NCI-H1092 (cell line): ENCODE data around the gene PFKP.
"Not testable (repeated sequence)": the region's sequence is repeated elsewhere in the genome, so short reads cannot be mapped to it uniquely, and the experiment has no call there.

Experiments
- DNase-seq: peaks from one replicate; lab custom pipeline; 2025; lab: John Stamatoyannopoulos, UW

PFKP gene

DNA sequence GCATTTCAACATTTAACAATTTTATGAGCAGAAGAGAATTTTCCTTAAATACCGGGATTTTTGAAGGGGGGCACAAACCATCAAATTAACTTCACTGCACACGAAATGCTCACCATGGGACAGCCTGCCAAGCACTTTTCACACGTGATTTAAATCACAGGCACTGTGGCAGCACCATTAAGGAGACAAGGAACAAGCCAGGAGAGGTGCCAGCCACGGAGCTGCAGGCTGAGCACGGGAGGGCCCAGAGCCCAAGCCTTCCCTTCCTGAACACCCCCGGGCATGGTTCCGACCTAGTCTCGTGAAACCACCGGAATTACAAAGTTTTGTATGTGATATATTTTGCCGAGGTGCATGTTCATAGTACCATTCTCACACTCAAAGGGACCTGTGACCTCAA, 91.8 kb downstream of the PFKP start:
- DNase-seq: no peak

DNA sequence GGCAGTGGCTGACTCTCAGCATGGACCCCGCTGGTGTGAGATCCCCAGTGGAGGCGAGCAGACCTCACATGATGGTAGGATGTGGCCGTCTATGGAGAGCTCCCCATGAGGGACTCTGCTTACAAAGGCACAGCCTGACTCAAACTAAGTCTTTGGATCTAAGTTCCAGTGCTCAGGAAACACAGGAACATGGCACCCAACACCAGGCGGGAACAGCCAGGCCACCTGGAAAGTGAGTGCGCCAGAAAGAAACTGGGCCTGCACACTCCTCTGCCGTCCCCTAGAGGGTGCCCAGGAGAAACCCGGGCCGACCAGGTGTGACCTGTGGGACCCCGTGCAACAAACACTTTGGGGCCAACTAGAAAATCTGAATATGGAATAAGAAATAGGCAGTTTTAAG, 95.2 kb downstream of the PFKP start:
- DNase-seq: no peak

- no peak for DNase-seq
These were observed 96.5 kb downstream of the PFKP start for GRCh38 chr10:3163879-3164278.

DNA sequence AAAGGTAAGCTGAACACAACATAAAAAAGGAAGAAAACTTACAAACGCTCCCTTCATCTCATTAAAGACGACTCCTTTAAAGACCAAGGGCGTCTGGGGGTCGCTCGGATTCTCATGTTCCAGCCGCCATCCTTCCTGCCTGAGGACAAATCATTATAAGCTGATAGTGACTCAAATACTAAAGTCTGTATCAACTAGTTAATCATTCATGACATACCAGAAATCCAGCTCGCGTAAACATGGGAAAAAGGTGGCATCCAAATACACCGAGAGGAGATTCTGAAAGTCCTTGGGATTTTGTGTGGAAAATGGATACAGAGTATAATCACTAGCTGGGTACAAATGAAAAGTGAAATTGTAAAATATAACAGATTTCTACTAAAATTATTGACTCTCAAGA, 97.8 kb downstream of the PFKP start:
- DNase-seq: no peak

- no peak for DNase-seq
These were observed 99.3 kb downstream of the PFKP start for GRCh38 chr10:3166496-3167290.

DNA sequence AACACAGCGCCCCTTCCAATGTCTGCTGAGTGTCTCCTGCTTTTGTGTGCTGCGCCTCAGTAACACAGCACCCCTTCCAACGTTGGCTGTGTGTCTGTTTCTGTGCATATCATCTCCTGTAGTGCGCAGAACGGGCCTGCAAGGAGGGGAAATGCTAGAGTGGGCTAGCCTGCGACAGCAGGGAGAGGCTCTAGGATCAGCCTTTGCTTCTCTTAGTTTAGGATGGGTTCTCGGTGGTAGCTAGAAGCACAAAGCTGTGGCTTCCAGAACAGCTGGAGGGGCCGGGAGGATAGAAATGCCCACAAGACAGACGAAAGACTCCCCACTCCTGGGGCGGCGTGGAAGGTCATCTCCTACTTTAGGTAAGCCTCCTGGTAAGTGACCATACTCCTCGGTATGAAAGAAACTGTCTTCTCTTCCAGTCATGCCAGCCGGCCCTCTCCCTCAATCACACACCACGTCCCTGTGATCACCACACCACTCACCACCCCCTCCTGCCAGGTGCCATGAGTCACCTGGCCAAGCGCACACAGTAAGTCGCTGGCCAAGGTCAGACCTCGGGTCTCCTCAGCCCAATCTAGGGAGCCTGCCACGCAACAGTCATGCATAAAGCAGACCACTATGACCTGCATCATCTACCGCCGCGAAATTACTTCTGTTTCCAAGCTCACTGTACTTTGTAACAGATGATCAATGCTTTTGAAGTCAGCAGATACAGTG, 100.4 kb downstream of the PFKP start:
- DNase-seq: no peak

DNA sequence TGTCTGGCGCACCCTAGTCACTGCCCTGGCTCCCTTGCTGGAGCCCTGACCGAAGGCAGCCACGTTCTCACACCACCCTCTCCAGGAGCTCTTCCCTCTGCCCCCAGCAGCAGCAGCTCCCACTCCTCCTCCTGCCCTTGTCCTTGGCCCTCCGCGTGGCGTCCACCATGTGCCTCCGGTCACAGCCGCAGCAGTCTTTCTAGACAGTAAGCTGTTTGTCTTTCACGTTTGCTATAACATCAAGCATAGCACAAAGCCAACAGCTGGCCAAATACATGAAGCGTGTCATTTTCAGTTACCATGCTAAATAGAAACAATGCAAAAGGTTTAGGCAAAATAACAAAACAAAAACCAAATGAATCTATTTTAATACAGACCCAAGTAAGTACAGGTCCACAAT, 101.9 kb downstream of the PFKP start:
- DNase-seq: no peak

DNA sequence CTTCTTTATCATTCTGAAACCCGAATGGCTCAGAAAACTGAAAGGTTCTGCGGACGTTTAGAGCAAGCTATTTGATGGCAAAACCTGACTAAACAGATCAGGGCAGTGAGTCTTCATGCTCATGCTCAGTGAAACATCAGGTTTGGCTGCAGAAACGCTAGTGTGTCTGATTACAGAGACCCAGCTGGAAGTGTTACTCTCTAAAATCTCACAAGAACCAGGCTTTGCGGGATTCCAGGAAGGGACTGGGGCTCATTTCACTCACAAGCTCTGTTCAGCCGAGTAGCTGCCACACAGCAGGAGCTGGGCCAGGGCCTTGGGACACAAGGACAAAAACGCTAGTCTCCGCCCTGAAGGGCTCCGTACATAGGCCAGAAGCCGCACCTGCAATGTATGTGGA, 102.3 kb downstream of the PFKP start:
- DNase-seq: no peak

DNA sequence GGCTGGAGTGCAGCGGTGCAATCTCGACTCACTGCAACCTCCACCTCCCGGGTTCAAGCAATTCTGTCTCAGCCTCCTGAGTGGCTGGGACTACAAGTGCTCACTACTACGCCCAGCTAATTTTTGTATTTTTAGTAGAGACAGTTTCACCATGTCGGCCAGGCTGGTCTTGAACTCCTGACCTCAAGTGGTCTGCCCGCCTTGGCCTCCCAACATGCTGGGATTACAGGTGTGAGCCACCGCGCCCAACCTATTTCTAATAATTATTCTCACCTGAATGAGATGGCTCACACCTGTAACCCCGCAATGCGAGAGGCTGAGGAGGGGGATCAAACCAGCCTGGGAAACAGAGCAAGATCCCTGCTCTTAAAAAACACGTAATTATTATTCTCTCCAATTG, 104.1 kb downstream of the PFKP start:
- DNase-seq: not testable (repeated sequence)

- no peak for DNase-seq
These were observed 104.7 kb downstream of the PFKP start for GRCh38 chr10:3172081-3172445.

DNA sequence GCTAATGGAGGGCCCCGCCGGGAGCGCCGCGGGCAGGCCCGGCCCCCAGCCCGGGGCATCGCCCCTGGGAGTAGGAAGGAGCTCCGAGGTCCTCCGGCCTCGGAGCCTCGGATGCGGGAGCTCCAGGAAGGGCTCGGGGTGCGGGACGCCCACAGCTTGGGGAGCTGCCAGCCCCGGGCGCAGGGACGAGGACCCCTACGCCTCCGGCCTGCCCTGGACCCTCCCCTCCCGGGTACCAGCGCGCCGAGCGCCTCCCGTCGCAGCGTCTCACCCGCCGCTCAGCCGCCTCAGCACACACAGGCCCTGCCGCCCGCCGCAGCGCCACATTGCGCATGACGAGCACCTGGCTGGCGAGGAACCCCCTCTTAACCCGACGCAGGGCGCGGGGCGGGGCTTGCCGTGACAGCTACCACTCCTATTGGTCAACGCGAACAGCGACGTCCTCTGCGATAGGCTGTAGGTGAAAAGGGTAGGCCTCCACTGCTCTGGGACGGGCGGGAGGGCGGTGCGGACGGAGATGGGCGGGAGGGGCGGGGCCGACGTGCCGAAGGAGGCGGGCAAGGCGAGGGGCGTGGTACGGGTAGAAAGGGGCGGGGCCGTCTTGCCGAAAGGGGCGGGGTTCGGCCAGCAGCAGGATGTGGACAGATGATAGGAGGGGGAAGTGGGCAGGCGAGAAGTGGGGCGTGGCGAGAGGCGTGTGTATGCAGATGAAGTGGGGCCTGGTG, 105.3 kb downstream of the PFKP start, which contains the start of gene PITRM1:
TSS of gene PITRM1 (minus strand) at position 337 of the 725 bp plus-strand sequence. CDS start at position 327, 10 bp downstream.
- peak; percentile 97 for DNase-seq

GRCh38 chr10:3173171-3173878, 106.0 kb downstream of the PFKP start:
- no peak for DNase-seq

DNA sequence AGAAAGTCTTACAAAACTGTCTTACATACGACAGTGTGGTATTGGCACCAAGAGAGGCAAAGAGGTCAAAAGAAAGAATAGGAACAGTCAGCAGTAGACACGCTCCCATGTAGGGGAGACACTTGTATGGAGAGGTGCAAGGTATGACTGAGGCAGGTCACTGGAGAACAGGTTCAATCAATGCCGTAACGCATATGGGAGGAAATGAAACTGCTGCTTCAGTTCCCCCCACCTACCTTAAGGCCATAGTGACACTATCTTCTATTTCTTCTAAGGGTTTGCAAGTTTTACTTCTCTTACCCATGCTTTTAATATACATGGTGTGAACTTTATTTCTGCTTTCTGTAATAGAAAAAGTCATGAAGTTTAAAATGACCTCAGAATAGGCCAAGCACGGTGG, 110.7 kb downstream of the PFKP start:
- DNase-seq: no peak

- DNase-seq: no peak
These were observed 111.8 kb downstream of the PFKP start for GRCh38 chr10:3179174-3179573.

GRCh38 chr10:3180355-3181025, 113.1 kb downstream of the PFKP start:
- no peak for DNase-seq

DNA sequence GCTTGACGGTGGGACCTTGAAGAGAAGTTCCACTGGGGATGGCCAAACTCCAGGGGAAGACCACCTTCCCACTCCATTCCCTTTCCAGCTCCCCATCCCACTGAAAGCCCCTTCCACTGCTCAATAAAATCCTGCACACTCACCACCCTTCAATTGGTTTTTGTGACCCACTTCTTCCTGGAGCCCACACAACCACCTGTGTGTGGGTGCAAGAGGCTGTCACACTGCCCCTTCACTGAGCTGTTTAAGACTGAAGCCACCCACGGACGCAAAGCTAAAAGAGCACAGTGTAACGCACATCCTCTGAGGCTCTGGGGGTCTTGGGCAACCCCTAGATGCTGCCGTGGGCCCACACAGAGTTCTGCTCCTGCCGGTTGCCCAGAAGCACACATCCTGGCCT, 118.0 kb downstream of the PFKP start:
- DNase-seq: no peak

DNA sequence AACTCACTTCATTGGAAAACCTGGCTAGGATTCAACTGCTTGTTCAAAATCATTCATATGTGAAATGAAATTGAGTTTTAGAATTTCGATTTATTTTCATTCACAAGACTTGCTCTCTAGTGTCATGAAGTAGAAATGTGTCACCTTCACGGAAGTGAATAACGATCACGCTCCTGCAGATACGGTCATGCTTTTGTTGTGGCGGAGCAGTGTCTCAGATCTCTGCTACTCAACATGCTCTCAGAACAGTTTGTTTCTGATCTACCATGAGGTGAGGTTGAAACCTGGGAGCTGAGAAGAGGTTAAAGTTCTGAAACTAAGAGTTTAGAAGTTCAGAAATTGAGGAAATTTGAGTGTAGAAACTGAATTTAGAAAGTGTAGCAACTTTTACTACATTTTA, 119.0 kb downstream of the PFKP start:
- no peak for DNase-seq
